Measurements from ENCODE around the gene MTHFD1L. TPM values are rescaled to one million over a fixed set of nuclear protein-coding genes. Genes with fewer than 3 reads are reported as not detected.

The MTHFD1L gene
- total RNA-seq, 4 donors from 2014 or later = 4.3 to 23.1 (median 4.7) TPM

GRCh38 chr6:150915131-150915879 lies 49.8 kb downstream of the MTHFD1L start:
- H3K9me3 ChIP-seq = no peaks in the 10 kb centered on the region
- no peak for TF ChIP-seq POLR2A (IDR thresholded peaks at IDR 0.05)
- TF ChIP-seq, protein P1, sequence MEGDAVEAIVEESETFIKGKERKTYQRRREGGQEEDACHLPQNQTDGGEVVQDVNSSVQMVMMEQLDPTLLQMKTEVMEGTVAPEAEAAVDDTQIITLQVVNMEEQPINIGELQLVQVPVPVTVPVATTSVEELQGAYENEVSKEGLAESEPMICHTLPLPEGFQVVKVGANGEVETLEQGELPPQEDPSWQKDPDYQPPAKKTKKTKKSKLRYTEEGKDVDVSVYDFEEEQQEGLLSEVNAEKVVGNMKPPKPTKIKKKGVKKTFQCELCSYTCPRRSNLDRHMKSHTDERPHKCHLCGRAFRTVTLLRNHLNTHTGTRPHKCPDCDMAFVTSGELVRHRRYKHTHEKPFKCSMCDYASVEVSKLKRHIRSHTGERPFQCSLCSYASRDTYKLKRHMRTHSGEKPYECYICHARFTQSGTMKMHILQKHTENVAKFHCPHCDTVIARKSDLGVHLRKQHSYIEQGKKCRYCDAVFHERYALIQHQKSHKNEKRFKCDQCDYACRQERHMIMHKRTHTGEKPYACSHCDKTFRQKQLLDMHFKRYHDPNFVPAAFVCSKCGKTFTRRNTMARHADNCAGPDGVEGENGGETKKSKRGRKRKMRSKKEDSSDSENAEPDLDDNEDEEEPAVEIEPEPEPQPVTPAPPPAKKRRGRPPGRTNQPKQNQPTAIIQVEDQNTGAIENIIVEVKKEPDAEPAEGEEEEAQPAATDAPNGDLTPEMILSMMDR (IDR thresholded peaks at IDR 0.05) = no peak
- no peaks in the 10 kb centered on the region for H3K27me3 ChIP-seq
- no peaks in the 10 kb centered on the region for H3K4me1 ChIP-seq
- H3K36me3 ChIP-seq = peaks cover 0 to 6% (median 0%) of the 10 kb centered on the region in 3 donors
- H3K27ac ChIP-seq = no peak overlapping the region
- DNase-seq = no peak
- H3K4me3 ChIP-seq = no peak overlapping the region

GRCh38 chr6:150915880-150916265 lies 50.4 kb downstream of the MTHFD1L start:
- no peaks in the 10 kb centered on the region for H3K27me3 ChIP-seq
- no peaks in the 10 kb centered on the region for H3K9me3 ChIP-seq
- no peak overlapping the region for H3K4me3 ChIP-seq
- H3K27ac ChIP-seq = no peak overlapping the region
- TF ChIP-seq, protein P1 (IDR thresholded peaks at IDR 0.05) = no peak
- no peak for TF ChIP-seq POLR2A (IDR thresholded peaks at IDR 0.05)
- no peak for DNase-seq
- no peaks in the 10 kb centered on the region for H3K4me1 ChIP-seq
- peaks cover 0 to 7% (median 0%) of the 10 kb centered on the region in 3 donors for H3K36me3 ChIP-seq

GRCh38 chr6:150919938-150920337 lies 54.4 kb downstream of the MTHFD1L start:
- no peak overlapping the region for H3K27ac ChIP-seq
- DNase-seq = no peak
- no peaks in the 10 kb centered on the region for H3K27me3 ChIP-seq
- no peaks in the 10 kb centered on the region for H3K9me3 ChIP-seq
- no peak overlapping the region for H3K4me3 ChIP-seq
- H3K36me3 ChIP-seq = peaks cover 0 to 10% (median 0%) of the 10 kb centered on the region in 3 donors
- TF ChIP-seq, protein P1 (IDR thresholded peaks at IDR 0.05) = no peak
- TF ChIP-seq POLR2A (IDR thresholded peaks at IDR 0.05) = no peak
- H3K4me1 ChIP-seq = no peaks in the 10 kb centered on the region

- no peak overlapping the region for H3K4me3 ChIP-seq
- H3K36me3 ChIP-seq = peaks cover 0 to 10% (median 0%) of the 10 kb centered on the region in 3 donors
- H3K27me3 ChIP-seq = no peaks in the 10 kb centered on the region
- DNase-seq = no peak
- TF ChIP-seq, protein P1 (IDR thresholded peaks at IDR 0.05) = no peak
- TF ChIP-seq POLR2A (IDR thresholded peaks at IDR 0.05) = no peak
- H3K27ac ChIP-seq = no peak overlapping the region
- no peaks in the 10 kb centered on the region for H3K4me1 ChIP-seq
- H3K9me3 ChIP-seq = no peaks in the 10 kb centered on the region
These were observed 56.6 kb downstream of the MTHFD1L start for GRCh38 chr6:150922137-150922536.

DNA sequence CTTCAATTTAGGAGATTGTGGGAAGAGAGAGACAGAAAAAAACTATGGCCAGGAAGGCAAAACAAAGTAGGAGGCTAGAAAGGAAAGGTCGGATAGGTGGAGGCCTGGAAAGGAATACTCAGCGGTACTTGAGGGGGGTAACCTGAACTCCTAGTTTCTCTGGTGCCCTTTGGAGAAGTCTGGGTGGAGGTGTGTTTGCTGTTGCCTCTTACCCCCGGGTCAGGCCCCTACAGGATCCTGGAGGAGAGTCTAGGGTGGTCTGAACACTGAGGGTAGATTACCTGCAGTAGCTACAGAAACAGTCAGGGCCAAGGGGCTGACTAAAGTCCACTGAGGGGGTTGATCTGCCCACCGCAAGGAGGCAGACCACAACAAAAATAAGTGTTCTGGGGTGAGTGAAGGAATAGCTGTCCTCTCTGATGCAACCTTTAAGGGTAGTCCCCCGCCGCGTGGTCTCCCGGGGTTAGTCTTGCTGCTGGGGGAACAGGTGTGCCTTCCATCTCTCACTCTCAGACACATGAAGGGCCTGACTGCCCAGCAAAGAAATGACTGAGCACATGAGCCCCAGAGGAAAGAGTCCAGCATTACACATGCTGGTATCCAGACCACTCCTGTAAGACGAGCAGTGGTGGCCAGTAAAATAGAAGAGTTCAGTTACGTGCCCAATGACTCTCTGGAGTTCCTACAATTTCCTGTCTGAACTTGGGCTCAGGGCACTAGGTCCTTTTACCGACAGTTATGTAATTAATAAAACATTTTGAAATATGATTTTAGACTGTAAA lies 59.5 kb downstream of the MTHFD1L start:
- Histone ChIP-seq H3K27ac (no peak overlapping the region), H3K4me1 (no peaks in the 10 kb centered on the region), H3K36me3 (peaks cover 0 to 7% (median 0%) of the 10 kb centered on the region in 3 donors), H3K9me3 (no peaks in the 10 kb centered on the region), H3K27me3 (no peaks in the 10 kb centered on the region), H3K4me3 (no peak overlapping the region)
- TF ChIP-seq, protein P1 (IDR thresholded peaks at IDR 0.05) = no peak
- no peak for TF ChIP-seq POLR2A (IDR thresholded peaks at IDR 0.05)
- no peak for DNase-seq

All from Peyer's patch (tissue), 4 donors.